Measurements from ENCODE around the gene MRPS18A.
A peak's percentile ranks its signal among the peaks of the same experiment; 100 is the strongest.

- TF ChIP-seq CTCF (IDR thresholded peaks at IDR 0.05), result peak; percentile 89 to 95 (median 93)
- no peak for TF ChIP-seq POLR2A (IDR thresholded peaks at IDR 0.05)
Observed at GRCh38 chr6:43667245-43668150, 20.1 kb downstream of the MRPS18A start.
